CD4-positive, alpha-beta memory T cell (primary cell): ENCODE measurements around the gene TNS2. TPM values are rescaled to one million over a fixed set of nuclear protein-coding genes. Genes with fewer than 3 reads are reported as not detected.
"Not testable (repeated sequence)": the region's sequence is repeated elsewhere in the genome, so short reads cannot be mapped to it uniquely, and the experiment has no call there.

ENCODE experiments used
- CTCF ChIA-PET: fragments of 350-600 bp; sonication (Branson Sonifier 250); formaldehyde crosslinking; loops from one replicate; lab custom pipeline; 2021; ENCODE audit warnings: inconsistent platforms; ENCODE audit not compliant: partially characterized antibody; lab: Charles Lee
- POLR2A ChIA-PET: fragments of 350-600 bp; sonication (Branson Sonifier 250); formaldehyde crosslinking; loops from one replicate; lab custom pipeline; 2021; ENCODE audit not compliant: partially characterized antibody; lab: Charles Lee
- DNase-seq, 5 donors: peaks; one replicate each; pipeline versions ENCODE4 v3.0.0 to v3.0.0-alpha.2; 2020 to 2022; ENCODE audit warnings: mixed read lengths in 1 of 5
- H3K27ac ChIP-seq: one replicate; pipeline ENCODE4 v1.7.0; 2013; ENCODE audit warnings: low read depth, low read length
- H3K27me3 ChIP-seq: 2 replicates; pipeline ENCODE4 v1.7.0; 2013; ENCODE audit warnings: mild to moderate bottlenecking, low read length, moderate library complexity; ENCODE audit not compliant: insufficient read depth
- H3K36me3 ChIP-seq: 2 replicates; pipeline ENCODE4 v1.7.0; 2013; ENCODE audit warnings: mild to moderate bottlenecking, low read length, moderate library complexity; ENCODE audit not compliant: insufficient read depth
- H3K4me1 ChIP-seq: 2 replicates; pipeline ENCODE4 v1.7.0; 2013; ENCODE audit warnings: mild to moderate bottlenecking, low read length, moderate library complexity; ENCODE audit not compliant: insufficient read depth
- H3K4me3 ChIP-seq, 2 donors: one replicate each; pipeline ENCODE4 v1.7.0; 2013; ENCODE audit warnings: low read length in 2 of 2, mild to moderate bottlenecking in 1 of 2
- H3K9me3 ChIP-seq, 2 donors: one replicate each; pipeline ENCODE4 v1.7.0; 2013; ENCODE audit warnings: low read length in 2 of 2, control low read depth in 1 of 2; ENCODE audit not compliant: control insufficient read depth in 1 of 2
- H3K27ac Mint-ChIP-seq, 7 donors: one replicate each; pipeline ENCODE4 v1.8.0; 2020 to 2021; ENCODE audit warnings: mixed read lengths in 7 of 7, mild to moderate bottlenecking in 6 of 7, inconsistent platforms in 3 of 7, moderate library complexity in 3 of 7
- H3K27me3 Mint-ChIP-seq, 2 donors: one replicate each; pipeline ENCODE4 v1.8.0; 2020 to 2021; ENCODE audit warnings: mixed read lengths in 2 of 2
- H3K36me3 Mint-ChIP-seq, 2 donors: one replicate each; pipeline ENCODE4 v1.8.0; 2020 to 2021; ENCODE audit warnings: mixed read lengths in 2 of 2, inconsistent platforms in 1 of 2, mild to moderate bottlenecking in 1 of 2
- H3K4me1 Mint-ChIP-seq, 4 donors: one replicate each; pipeline ENCODE4 v1.8.0; 2020 to 2021; ENCODE audit warnings: mixed read lengths in 4 of 4, mild to moderate bottlenecking in 1 of 4
- H3K4me3 Mint-ChIP-seq, 8 donors: one replicate each; pipeline ENCODE4 v1.8.0; 2020 to 2021; ENCODE audit warnings: mixed read lengths in 8 of 8, mild to moderate bottlenecking in 7 of 8, moderate library complexity in 6 of 8, inconsistent platforms in 3 of 8
- H3K9me3 Mint-ChIP-seq, 8 donors: one replicate each; pipeline ENCODE4 v1.8.0; 2020 to 2021; ENCODE audit warnings: mixed read lengths in 8 of 8, mild to moderate bottlenecking in 5 of 8, inconsistent platforms in 3 of 8, moderate library complexity in 1 of 8
- intact Hi-C: fragments of 100-400 bp; cut with micrococcal nuclease; formaldehyde crosslinking; loops from one replicate; pipeline ENCODE4 v1.15.1; 2023
- polyA plus RNA-seq, 2 donors: library from polyadenylated mRNA; unstranded; fragments of 300-500 nt; fragmentation: Illumina TruSeq; gene quantifications; one replicate each; pipeline ENCODE4 v1.2.3, GENCODE V29; 2021
- total RNA-seq, 2 experiments: library from RNA; stranded (reverse); gene quantifications; one replicate each; pipeline ENCODE4 v1.2.3, GENCODE V29; 2021

Gene TNS2
- total and polyA plus RNA-seq, 4 experiments from 2014 or later, result 0.27 to 7.2 (median 3.4) TPM

- Mint-ChIP-seq H3K27ac (peak overlapping the region in 3 of 7 donors; percentile 18 to 83 (median 70)), H3K9me3 (no peaks in the 10 kb centered on the region), H3K4me1 (peaks cover 28 to 55% (median 42%) of the 10 kb centered on the region in 4 donors), H3K27me3 (no peaks in the 10 kb centered on the region), H3K36me3 (peaks cover 29 to 63% of the 10 kb centered on the region in 2 donors), H3K4me3 (peak overlapping the region in 3 of 8 donors; percentile 6 to 60 (median 33))
- ChIA-PET POLR2A (interaction anchor here (0.7 to 1.5 kb wide), 2 partner anchors 9 to 23 kb away, joined by 3 to 4 read pairs; partner anchors contain the start of gene EIF4B), CTCF (interaction anchor here (0.5 kb wide), 1 partner anchor 495 kb away, joined by 3 read pairs; no protein-coding TSS in a partner anchor)
- no peak for DNase-seq
- Histone ChIP-seq H3K4me3 (no peak overlapping the region), H3K36me3 (peaks cover 36% of the 10 kb centered on the region), H3K27ac (no peak overlapping the region), H3K4me1 (peaks cover 45% of the 10 kb centered on the region), H3K27me3 (no peaks in the 10 kb centered on the region), H3K9me3 (no peaks in the 10 kb centered on the region)
- intact Hi-C loops, result no loop called here
Measured at GRCh38 chr12:53014709-53015108, 35.2 kb upstream of the TNS2 start.

GRCh38 chr12:53025250-53025649 is 24.6 kb upstream of the TNS2 start:
- Mint-ChIP-seq H3K4me3 (no peak overlapping the region), H3K4me1 (peaks cover 0 to 6% (median 2%) of the 10 kb centered on the region in 4 donors), H3K36me3 (peaks cover 39 to 72% of the 10 kb centered on the region in 2 donors), H3K9me3 (no peaks in the 10 kb centered on the region), H3K27ac (peak overlapping the region in 1 of 7 donors; percentile 15), H3K27me3 (no peaks in the 10 kb centered on the region)
- ChIA-PET POLR2A (interaction anchor here (1.3 kb wide), 1 partner anchor 12 kb away, joined by 3 read pairs; no protein-coding TSS in a partner anchor), CTCF (interaction anchor here (0.8 to 0.9 kb wide), 2 partner anchors 12 kb away, joined by 3 read pairs; no protein-coding TSS in a partner anchor)
- intact Hi-C loops, result no loop called here
- Histone ChIP-seq H3K36me3 (peaks cover 72% of the 10 kb centered on the region), H3K4me3 (no peak overlapping the region), H3K27ac (no peak overlapping the region), H3K27me3 (no peaks in the 10 kb centered on the region), H3K9me3 (no peaks in the 10 kb centered on the region), H3K4me1 (no peaks in the 10 kb centered on the region)
- no peak for DNase-seq

GRCh38 chr12:53027014-53027413 is 22.9 kb upstream of the TNS2 start:
- H3K36me3 Mint-ChIP-seq, result peaks cover 40 to 71% of the 10 kb centered on the region in 2 donors
- H3K27me3 ChIP-seq, H3K9me3 Mint-ChIP-seq, H3K4me1 Mint-ChIP-seq, H3K9me3 ChIP-seq, H3K4me3 Mint-ChIP-seq, intact Hi-C loops, H3K27me3 Mint-ChIP-seq, H3K4me1 ChIP-seq, H3K4me3 ChIP-seq, H3K27ac ChIP-seq, DNase-seq: not testable (repeated sequence)
- ChIA-PET CTCF (interaction anchor here (1.2 to 1.5 kb wide), 2 partner anchors 11 to 16 kb away, joined by 3 to 6 read pairs; no protein-coding TSS in a partner anchor), POLR2A (interaction anchor here (0.6 to 1.0 kb wide), 2 partner anchors 22 to 29 kb away, joined by 3 read pairs; no protein-coding TSS in a partner anchor)
- H3K27ac Mint-ChIP-seq, result peak overlapping the region in 1 of 7 donors; percentile 29
- peaks cover 71% of the 10 kb centered on the region for H3K36me3 ChIP-seq

DNA sequence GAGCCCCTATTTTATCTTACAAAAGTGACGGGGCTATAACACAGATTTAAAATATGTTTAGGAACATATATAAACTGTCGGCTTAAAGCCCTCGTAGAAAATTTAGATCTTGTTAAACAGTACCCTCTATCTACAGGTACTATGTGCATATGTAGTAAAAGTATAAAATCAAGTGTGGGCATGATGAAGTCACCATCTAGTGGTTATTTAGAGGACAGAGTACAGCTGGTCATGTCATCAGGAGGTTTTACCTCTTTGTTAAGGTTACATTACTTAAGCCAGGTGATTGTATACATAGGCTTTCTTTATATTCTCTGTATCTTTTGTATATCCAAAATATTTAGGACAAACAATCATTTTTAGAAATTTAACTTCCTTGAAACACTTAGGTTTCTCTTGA is 18.2 kb upstream of the TNS2 start:
- no peak for DNase-seq
- no peaks in the 10 kb centered on the region for H3K4me1 ChIP-seq
- no peaks in the 10 kb centered on the region for H3K27me3 ChIP-seq
- intact Hi-C loops, result no loop called here
- no peak overlapping the region for H3K27ac ChIP-seq
- no peaks in the 10 kb centered on the region for H3K9me3 ChIP-seq
- Mint-ChIP-seq H3K4me1 (peaks cover 0 to 6% (median 4%) of the 10 kb centered on the region in 4 donors), H3K4me3 (no peak overlapping the region), H3K36me3 (peaks cover 44 to 68% of the 10 kb centered on the region in 2 donors), H3K27ac (peak overlapping the region in 1 of 7 donors; percentile 35), H3K9me3 (no peaks in the 10 kb centered on the region), H3K27me3 (no peaks in the 10 kb centered on the region)
- POLR2A ChIA-PET, result no interaction called here
- peaks cover 65% of the 10 kb centered on the region for H3K36me3 ChIP-seq
- CTCF ChIA-PET, result interaction anchor here (1.2 kb wide), 1 partner anchor 14 kb away, joined by 3 read pairs; no protein-coding TSS in a partner anchor
- no peak overlapping the region for H3K4me3 ChIP-seq

DNA sequence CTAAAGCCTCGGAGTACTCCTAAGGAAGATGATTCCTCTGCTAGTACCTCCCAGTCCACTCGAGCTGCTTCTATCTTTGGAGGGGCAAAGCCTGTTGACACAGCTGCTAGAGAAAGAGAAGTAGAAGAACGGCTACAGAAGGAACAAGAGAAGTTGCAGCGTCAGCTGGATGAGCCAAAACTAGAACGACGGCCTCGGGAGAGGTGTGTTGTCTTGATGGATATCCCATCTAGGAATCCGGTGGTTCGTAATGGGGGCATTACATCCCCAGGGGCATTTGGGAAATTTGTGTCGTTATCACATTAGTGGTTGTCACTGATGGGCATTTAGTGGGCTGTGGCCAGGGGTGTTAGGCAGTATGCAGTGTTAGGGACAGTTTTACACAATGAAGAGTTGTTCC is 16.0 kb upstream of the TNS2 start:
- Mint-ChIP-seq H3K27ac (peak overlapping the region in 2 of 7 donors; percentile 63 to 71), H3K4me1 (peaks cover 7 to 21% (median 8%) of the 10 kb centered on the region in 4 donors), H3K36me3 (peaks cover 50 to 71% of the 10 kb centered on the region in 2 donors)
- H3K9me3 Mint-ChIP-seq, H3K27me3 Mint-ChIP-seq, POLR2A ChIA-PET, DNase-seq, H3K27ac ChIP-seq, H3K4me3 ChIP-seq, H3K27me3 ChIP-seq, intact Hi-C loops, H3K9me3 ChIP-seq, H3K4me3 Mint-ChIP-seq, H3K4me1 ChIP-seq: not testable (repeated sequence)
- H3K36me3 ChIP-seq, result peaks cover 67% of the 10 kb centered on the region
- CTCF ChIA-PET, result interaction anchor here (0.5 kb wide), 1 partner anchor 1006 kb away, joined by 3 read pairs; no protein-coding TSS in a partner anchor

- H3K27ac Mint-ChIP-seq, result peak overlapping the region in 4 of 7 donors; percentile 3 to 75 (median 52)
- POLR2A ChIA-PET, result no interaction called here
Measured at GRCh38 chr12:53034459-53034858, 15.4 kb upstream of the TNS2 start.

GRCh38 chr12:53036802-53037201 is 13.1 kb upstream of the TNS2 start:
- CTCF ChIA-PET, result interaction anchor here (0.8 to 1.3 kb wide), 3 partner anchors 11 to 30 kb away, joined by 3 read pairs; no protein-coding TSS in a partner anchor
- intact Hi-C loops, result no loop called here
- Mint-ChIP-seq H3K27ac (no peak overlapping the region), H3K36me3 (peaks cover 51 to 70% of the 10 kb centered on the region in 2 donors), H3K4me1 (peaks cover 9 to 27% (median 12%) of the 10 kb centered on the region in 4 donors), H3K27me3 (no peaks in the 10 kb centered on the region), H3K4me3 (no peak overlapping the region), H3K9me3 (no peaks in the 10 kb centered on the region)
- Histone ChIP-seq H3K27me3 (no peaks in the 10 kb centered on the region), H3K9me3 (no peaks in the 10 kb centered on the region), H3K36me3 (peaks cover 62% of the 10 kb centered on the region), H3K4me3 (no peak overlapping the region), H3K27ac (no peak overlapping the region), H3K4me1 (peaks cover 13% of the 10 kb centered on the region)
- POLR2A ChIA-PET, result interaction anchor here (0.9 kb wide), 1 partner anchor 20 kb away, joined by 3 read pairs; no protein-coding TSS in a partner anchor
- no peak for DNase-seq

More at GRCh38 chr12:53034459-53034858, 15.4 kb upstream of the TNS2 start:
- CTCF ChIA-PET, result interaction anchor here (0.5 kb wide), 1 partner anchor 1007 kb away, joined by 3 read pairs; no protein-coding TSS in a partner anchor
- H3K4me3 Mint-ChIP-seq, result peak overlapping the region in 1 of 8 donors; percentile 43
- peaks cover 71% of the 10 kb centered on the region for H3K36me3 ChIP-seq
- peaks cover 9 to 27% (median 12%) of the 10 kb centered on the region in 4 donors for H3K4me1 Mint-ChIP-seq
- no peaks in the 10 kb centered on the region for H3K9me3 Mint-ChIP-seq
- no peaks in the 10 kb centered on the region for H3K27me3 ChIP-seq
- intact Hi-C loops, result no loop called here
- H3K27me3 Mint-ChIP-seq, result no peaks in the 10 kb centered on the region
- H3K27ac ChIP-seq, result no peak overlapping the region
- H3K4me3 ChIP-seq, result no peak overlapping the region
- DNase-seq, result no peak
- peaks cover 13% of the 10 kb centered on the region for H3K4me1 ChIP-seq
- H3K9me3 ChIP-seq, result no peaks in the 10 kb centered on the region
- H3K36me3 Mint-ChIP-seq, result peaks cover 55 to 72% of the 10 kb centered on the region in 2 donors
